GM12875 (cell line): Measurements from ENCODE around the gene SLC27A5.
"Not testable (repeated sequence)": the region's sequence is repeated elsewhere in the genome, so short reads cannot be mapped to it uniquely, and the experiment has no call there.

ENCODE experiments used
- H3K4me3 ChIP-seq: one replicate; pipeline ENCODE4 v1.5.1; 2011; ENCODE audit warnings: low read depth, low read length, control low read depth
- TF ChIP-seq, protein P1 (sequence below): IDR thresholded peaks from 2 replicates; pipeline ENCODE4 v1.5.1; 2011; ENCODE audit warnings: low read depth, mild to moderate bottlenecking, control low read depth, inconsistent platforms, low read length, moderate library complexity, borderline replicate concordance; ENCODE audit not compliant: insufficient read depth

Gene SLC27A5

DNA sequence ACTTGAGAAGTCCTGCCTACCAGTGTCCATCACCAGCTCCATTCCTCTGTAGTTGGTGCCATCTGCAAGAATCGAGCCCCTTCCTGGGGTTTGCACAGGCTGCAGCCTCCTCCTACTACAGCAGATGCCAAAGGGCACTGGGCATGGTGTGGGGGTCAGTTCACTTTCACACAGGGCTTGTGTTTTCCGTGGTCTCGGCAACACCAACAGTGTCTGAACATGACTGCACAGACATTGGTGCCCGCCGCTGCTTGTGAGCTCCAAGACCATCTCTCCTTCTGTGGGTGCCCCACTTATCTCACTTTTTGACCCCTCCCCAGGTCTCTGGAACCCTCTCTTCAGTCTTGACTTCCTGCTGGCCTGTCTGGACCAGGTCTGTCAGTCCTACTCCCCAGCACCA, 20.4 kb downstream of the SLC27A5 start:
- H3K4me3 ChIP-seq: no peak overlapping the region
- TF ChIP-seq, protein P1, sequence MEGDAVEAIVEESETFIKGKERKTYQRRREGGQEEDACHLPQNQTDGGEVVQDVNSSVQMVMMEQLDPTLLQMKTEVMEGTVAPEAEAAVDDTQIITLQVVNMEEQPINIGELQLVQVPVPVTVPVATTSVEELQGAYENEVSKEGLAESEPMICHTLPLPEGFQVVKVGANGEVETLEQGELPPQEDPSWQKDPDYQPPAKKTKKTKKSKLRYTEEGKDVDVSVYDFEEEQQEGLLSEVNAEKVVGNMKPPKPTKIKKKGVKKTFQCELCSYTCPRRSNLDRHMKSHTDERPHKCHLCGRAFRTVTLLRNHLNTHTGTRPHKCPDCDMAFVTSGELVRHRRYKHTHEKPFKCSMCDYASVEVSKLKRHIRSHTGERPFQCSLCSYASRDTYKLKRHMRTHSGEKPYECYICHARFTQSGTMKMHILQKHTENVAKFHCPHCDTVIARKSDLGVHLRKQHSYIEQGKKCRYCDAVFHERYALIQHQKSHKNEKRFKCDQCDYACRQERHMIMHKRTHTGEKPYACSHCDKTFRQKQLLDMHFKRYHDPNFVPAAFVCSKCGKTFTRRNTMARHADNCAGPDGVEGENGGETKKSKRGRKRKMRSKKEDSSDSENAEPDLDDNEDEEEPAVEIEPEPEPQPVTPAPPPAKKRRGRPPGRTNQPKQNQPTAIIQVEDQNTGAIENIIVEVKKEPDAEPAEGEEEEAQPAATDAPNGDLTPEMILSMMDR: no peak

DNA sequence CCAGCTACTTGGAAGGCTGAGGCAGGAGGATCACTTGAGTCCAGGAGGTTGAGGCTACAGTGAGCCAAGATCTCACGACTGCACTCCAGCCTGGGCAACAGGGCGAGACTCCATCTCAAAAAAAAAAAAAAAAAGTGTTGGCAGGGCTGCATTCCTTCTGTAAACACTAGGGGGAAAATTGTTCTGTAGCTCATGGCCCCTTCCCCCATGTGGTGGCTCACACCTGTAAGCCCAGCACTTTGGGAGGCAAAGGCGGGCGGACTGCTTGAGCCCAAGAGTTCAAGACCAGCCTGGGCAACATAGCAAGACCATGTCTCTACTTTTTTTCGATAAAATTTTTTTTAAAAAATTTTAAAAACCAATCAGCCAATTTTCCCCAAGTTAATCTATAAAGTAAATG, 27.4 kb downstream of the SLC27A5 start:
- not testable (repeated sequence) for H3K4me3 ChIP-seq

DNA sequence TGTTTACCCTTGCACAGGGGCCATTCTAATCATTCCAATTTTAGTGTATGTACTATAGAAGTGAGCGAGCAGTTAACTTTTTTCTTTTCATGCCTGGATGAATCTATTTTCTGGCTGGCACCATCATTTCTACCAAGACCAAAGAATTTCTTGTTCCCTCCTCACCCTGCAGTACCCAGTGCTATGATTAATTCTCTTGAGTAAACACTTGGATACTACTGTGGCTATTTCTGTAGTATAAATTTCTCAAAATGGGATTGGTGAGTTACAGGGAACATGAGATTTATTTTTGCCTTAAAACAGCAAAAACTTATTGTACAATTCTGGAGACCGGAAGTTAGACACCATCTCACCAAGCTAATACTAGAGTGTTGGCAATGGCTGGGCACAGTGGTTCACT, 28.0 kb downstream of the SLC27A5 start:
- TF ChIP-seq, protein P1: no peak
- H3K4me3 ChIP-seq: no peak overlapping the region

DNA sequence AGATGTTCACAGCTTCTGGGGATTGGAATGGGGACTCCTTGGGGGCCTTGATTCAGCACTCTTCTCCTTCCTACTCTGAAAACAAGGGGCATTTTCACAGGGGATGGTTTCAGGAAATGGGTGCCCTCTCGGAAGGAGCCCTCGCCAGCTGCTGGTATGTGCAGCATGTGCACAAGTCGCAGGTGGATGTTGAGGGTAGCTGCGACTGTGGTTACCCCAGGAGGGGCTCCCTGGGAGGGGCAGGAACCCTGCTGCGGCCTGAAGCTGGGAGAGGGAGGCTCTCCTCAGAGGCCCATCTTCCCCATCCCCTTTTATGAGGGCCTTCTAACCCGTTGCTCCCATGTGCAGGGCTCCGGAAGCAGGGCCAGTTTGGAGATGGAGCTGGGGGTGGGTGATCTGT, 29.4 kb downstream of the SLC27A5 start:
- H3K4me3 ChIP-seq: no peak overlapping the region
- TF ChIP-seq, protein P1: no peak

DNA sequence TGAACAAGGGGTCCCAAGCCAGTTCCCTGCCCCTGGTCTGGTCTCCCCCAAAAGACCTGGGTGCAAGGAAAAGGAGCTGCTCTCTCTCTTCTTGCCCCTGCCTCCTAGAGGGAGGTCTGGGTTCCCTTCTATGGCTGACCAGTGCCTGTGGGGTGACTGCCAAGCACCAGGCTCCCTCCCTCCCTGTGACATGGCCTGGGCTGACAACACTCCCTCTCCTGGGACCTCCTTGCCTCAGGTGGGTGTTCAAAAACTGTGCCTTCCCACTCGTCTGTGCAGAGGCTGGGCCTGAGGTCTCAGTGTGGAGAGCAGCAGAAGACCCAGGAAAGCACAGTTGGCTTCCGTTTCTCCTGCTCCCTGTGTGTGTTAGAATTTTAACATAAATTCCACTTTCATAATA, 31.0 kb downstream of the SLC27A5 start:
- TF ChIP-seq, protein P1: no peak
- no peak overlapping the region for H3K4me3 ChIP-seq

DNA sequence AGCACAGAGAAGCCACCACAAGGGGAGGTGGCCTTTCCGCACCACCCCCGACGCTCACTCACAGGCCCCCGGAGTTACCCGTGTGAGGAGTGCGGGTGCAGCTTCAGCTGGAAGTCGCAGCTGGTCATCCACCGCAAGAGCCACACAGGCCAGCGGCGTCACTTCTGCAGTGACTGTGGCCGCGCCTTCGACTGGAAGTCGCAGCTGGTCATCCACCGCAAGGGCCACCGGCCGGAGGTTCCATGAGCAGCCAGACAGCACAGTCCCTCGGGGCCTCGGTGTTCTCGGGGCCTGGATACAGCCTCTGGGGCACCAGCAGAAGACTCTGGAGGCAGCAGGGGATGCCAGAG, 31.3 kb downstream of the SLC27A5 start:
- no peak overlapping the region for H3K4me3 ChIP-seq
- TF ChIP-seq, protein P1: no peak

DNA sequence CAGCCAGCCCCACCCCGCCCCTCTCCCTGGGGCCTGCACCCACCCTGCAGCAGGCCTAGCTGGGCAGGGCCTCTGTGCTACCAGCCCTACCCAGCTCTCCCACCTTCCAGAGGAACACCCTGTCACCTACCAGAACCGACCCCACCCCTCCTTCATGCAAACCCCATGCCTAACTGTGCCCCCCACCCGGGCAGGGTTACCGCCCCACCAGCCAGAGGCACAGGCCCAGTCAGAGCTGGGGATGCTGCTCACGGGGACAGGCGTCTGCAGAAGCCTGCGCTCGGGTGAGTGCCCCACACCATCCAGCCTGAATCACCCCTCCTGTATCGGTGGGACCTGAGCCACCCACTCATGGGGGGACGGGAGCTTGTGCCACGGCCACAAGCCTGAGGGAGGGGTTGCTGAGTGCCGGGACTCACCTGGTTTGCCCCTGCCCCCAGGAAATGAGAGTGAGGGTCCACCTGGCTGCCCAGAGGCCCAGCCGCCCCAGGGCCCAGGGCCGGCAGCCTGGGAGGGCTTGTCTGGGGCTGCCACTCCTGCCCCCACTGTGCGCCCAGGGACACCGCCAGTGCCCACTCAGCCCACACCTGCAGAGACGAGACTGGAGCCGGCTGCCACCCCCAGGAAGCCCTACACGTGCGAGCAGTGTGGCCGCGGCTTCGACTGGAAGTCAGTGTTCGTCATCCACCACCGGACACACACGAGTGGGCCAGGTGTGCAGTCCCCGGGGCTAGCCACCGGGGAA, 31.9 kb downstream of the SLC27A5 start:
- H3K4me3 ChIP-seq: no peak overlapping the region
- TF ChIP-seq, protein P1: no peak
